ENCODE results near the gene MND1.

DNA sequence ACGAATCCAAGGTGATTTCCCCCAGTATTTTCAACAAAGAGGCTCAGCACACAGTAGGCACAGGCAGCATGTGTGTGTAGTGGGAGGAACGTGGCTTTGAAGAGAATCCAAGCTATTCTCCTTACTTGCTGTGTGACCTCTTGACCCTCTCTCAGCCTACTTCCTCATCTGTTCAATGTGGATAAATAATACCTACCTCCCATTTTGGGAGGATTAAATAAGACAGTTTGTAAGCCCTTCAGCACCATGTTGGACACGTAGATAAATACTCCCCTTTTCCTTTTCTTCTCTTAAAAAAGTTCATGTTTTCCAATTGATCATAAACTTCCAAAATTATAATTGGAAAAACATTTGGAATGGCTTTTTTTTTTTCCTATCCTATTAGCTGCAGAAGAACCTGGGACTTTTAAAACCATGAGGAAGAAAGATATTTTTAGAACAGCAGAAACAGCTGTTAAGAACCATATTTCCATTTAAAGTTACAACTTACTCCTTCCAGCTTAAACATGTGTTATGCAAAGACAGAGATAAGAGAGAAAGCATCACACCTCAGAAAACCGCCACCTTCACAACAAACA lies 65.5 kb downstream of the MND1 start:
- TF ChIP-seq CTCF (IDR thresholded peaks at IDR 0.05 in 8 of 11, conservative IDR thresholded peaks at IDR 0.05 in 3 of 11) (no peak), POLR2AphosphoS5 (IDR thresholded peaks at IDR 0.05) (no peak), POLR2A (IDR thresholded peaks at IDR 0.05) (no peak)
